Stimulated activated naive CD8-positive, alpha-beta T cell treated with anti-CD3 and anti-CD28 coated beads, Interleukin-15, Interleukin-2, amounts not matched to agents 100 ng/mL and 50 ng/mL, for 24 hours (primary cell): ENCODE results near the gene GDI1.
"Not testable (repeated sequence)": the region's sequence is repeated elsewhere in the genome, so short reads cannot be mapped to it uniquely, and the experiment has no call there.

ENCODE experiments used
- H3K27ac Mint-ChIP-seq: one replicate; pipeline ENCODE4 v1.8.0; 2021; ENCODE audit warnings: mild to moderate bottlenecking, mixed read lengths
- H3K27me3 Mint-ChIP-seq: one replicate; pipeline ENCODE4 v1.8.0; 2021; ENCODE audit warnings: mixed read lengths
- H3K36me3 Mint-ChIP-seq: one replicate; pipeline ENCODE4 v1.8.0; 2021; ENCODE audit warnings: low read depth, mixed read lengths
- H3K4me1 Mint-ChIP-seq: one replicate; pipeline ENCODE4 v1.8.0; 2021; ENCODE audit warnings: low read depth, mixed read lengths
- H3K4me3 Mint-ChIP-seq: one replicate; pipeline ENCODE4 v1.8.0; 2021; ENCODE audit warnings: mild to moderate bottlenecking, mixed read lengths
- H3K9me3 Mint-ChIP-seq: one replicate; pipeline ENCODE4 v1.8.0; 2021; ENCODE audit warnings: mixed read lengths

Gene GDI1

DNA sequence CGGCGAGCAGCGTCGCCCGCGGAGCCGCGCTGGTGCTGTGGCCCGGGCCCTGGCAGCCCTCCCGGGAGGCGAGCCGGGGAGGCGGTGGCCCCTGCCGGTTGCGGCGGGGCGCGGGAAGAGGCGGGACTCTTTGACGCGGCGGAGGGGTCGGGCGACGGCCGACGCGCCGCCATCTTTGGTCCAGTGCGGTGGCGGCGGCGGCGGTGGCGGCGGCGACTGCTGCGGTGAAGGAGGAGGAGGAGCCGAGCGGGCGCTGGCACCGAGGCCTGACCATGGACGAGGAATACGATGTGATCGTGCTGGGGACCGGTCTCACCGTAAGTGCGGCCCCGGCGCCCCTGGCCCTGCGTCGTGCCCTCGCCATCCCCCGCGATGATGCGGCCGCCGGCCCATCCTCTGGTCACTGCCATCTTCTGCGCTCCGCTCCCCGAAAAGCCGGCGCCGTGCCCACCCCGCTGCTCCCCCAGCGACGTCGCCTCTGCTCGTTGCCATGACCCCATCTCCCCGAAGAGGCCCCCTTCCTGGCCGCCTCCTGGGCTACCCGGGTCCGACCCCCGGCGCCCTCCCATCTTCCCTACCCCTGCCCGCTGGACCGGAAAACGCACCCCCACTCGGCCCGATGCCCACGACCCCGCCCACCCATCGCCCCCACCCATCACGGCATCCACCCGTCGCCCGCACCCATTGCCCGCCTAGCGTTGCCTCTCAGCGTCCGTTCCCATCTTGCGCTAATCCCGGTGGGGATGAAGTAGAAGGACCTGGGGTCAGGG lies at the start of gene GDI1:
TSS of gene GDI1 (plus strand) at position 172 of the 770 bp plus-strand sequence. CDS start at position 273, 101 bp downstream.
- Mint-ChIP-seq H3K27ac (peak within 1 kb of the TSS; percentile 85), H3K27me3 (no peaks in the 10 kb centered on the region), H3K4me1 (peaks cover 20% of the 10 kb centered on the region), H3K36me3 (peaks cover 14% of the 10 kb centered on the region), H3K4me3 (peak within 1 kb of the TSS; percentile 85), H3K9me3 (no peaks in the 10 kb centered on the region)

GRCh38 chrX:154388094-154388493 lies 48.9 kb upstream of the GDI1 start:
- H3K27me3 Mint-ChIP-seq, H3K4me1 Mint-ChIP-seq, H3K9me3 Mint-ChIP-seq, H3K27ac Mint-ChIP-seq, H3K4me3 Mint-ChIP-seq, H3K36me3 Mint-ChIP-seq: not testable (repeated sequence)

- not testable (repeated sequence) for H3K4me3 Mint-ChIP-seq, H3K27ac Mint-ChIP-seq, H3K4me1 Mint-ChIP-seq, H3K36me3 Mint-ChIP-seq, H3K9me3 Mint-ChIP-seq, H3K27me3 Mint-ChIP-seq
Observed at GRCh38 chrX:154388649-154389048, 48.3 kb upstream of the GDI1 start.

- H3K4me3 Mint-ChIP-seq, H3K27ac Mint-ChIP-seq, H3K9me3 Mint-ChIP-seq, H3K27me3 Mint-ChIP-seq, H3K36me3 Mint-ChIP-seq, H3K4me1 Mint-ChIP-seq: not testable (repeated sequence)
Observed at GRCh38 chrX:154389812-154390747, 46.9 kb upstream of the GDI1 start.

- not testable (repeated sequence) for H3K27ac Mint-ChIP-seq, H3K9me3 Mint-ChIP-seq
- H3K4me3 Mint-ChIP-seq, result peak overlapping the region; percentile 99
Observed at GRCh38 chrX:154396363-154396762, 40.6 kb upstream of the GDI1 start.

GRCh38 chrX:154396973-154397887 lies 39.7 kb upstream of the GDI1 start:
- H3K27me3 Mint-ChIP-seq, result peaks cover 3% of the 10 kb centered on the region
- H3K9me3 Mint-ChIP-seq, result no peaks in the 10 kb centered on the region
- H3K4me1 Mint-ChIP-seq, result peaks cover 27% of the 10 kb centered on the region
- H3K27ac Mint-ChIP-seq, result peak overlapping the region; percentile 100
- peak overlapping the region; percentile 99 for H3K4me3 Mint-ChIP-seq
- H3K36me3 Mint-ChIP-seq, result peaks cover 31% of the 10 kb centered on the region

More at GRCh38 chrX:154396363-154396762, 40.6 kb upstream of the GDI1 start:
- H3K4me1 Mint-ChIP-seq, result peaks cover 27% of the 10 kb centered on the region
- peaks cover 31% of the 10 kb centered on the region for H3K36me3 Mint-ChIP-seq
- H3K27me3 Mint-ChIP-seq, result not testable (repeated sequence)

DNA sequence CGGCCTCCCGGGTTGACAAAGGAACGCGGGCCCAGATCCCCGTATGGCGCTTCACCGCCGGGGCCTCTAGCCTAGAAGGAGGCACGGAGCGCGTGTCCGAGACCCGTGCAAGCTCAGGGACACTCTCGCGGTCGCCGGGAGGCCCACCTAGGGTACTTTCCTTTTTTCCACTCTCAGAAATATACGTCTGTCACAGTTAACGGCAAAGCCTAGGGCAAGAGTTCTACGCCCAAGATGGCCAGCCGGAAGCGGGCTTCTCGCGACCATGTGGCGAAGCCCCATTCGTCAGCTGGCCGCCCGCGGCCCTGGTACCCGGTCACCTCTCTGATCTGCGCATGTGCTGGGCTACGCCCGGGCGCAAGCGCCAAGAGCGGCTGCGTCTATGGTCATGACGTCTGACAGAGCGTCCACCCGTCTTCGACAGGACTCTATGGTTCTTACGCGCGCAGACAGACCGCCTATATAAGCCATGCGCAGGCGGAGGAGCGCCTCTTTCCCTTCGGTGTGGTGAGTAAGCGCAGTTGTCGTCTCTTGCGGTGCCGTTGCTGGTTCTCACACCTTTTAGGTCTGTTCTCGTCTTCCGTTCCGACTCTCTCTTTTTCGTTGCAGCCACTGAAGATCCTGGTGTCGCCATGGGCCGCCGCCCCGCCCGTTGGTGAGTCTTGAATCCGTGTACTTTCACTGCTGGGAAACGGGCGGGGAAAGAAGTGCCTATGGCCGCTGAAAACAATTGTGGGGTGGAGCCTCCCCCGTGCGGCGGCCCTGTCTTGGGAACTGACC lies 38.9 kb upstream of the GDI1 start, which contains the start of gene RPL10:
TSS of gene RPL10 (plus strand) at position 490 of the 780 bp plus-strand sequence. CDS start at position 633, 143 bp downstream.
- Mint-ChIP-seq H3K36me3 (peaks cover 31% of the 10 kb centered on the region), H3K4me1 (peaks cover 27% of the 10 kb centered on the region), H3K9me3 (no peaks in the 10 kb centered on the region), H3K27ac (peak within 1 kb of the TSS; percentile 100), H3K27me3 (peaks cover 3% of the 10 kb centered on the region), H3K4me3 (peak within 1 kb of the TSS; percentile 99)

GRCh38 chrX:154398668-154399526 lies 38.1 kb upstream of the GDI1 start:
- peak overlapping the region; percentile 99 for H3K4me3 Mint-ChIP-seq
- H3K4me1 Mint-ChIP-seq, result peaks cover 27% of the 10 kb centered on the region
- H3K9me3 Mint-ChIP-seq, result no peaks in the 10 kb centered on the region
- peaks cover 31% of the 10 kb centered on the region for H3K36me3 Mint-ChIP-seq
- H3K27me3 Mint-ChIP-seq, result peaks cover 3% of the 10 kb centered on the region
- H3K27ac Mint-ChIP-seq, result peak overlapping the region; percentile 100

DNA sequence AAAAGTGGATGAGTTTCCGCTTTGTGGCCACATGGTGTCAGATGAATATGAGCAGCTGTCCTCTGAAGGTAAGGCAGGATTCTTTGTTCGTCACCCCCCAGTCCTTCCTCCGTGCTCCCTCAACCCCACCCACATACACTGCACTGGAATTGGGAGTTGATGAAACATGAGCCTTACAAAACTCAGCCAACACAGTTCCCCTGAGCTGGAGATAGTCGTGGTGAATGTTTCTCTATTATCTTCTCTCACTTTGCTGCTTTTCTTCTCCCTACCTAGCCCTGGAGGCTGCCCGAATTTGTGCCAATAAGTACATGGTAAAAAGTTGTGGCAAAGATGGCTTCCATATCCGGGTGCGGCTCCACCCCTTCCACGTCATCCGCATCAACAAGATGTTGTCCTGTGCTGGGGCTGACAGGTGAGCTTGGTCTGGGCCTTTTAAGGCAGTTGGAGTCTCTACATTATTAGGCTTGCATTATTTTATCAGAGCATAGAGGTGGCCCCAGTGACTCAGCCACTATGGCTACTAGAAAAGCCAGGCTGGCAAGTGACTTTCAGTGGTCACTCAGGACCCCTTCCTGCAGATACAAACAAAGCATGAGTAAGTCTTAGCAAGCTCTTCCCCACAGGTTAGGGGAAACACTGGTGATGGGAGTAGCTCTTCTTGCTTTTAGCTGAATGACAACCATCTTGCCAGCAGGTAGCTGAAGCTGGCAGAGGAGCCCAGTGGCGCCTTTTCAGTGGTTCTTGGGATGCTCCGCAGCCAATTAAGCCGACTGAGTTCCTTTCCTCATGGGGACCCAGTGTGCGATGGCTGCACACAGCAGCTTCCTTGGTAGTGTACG lies 37.2 kb upstream of the GDI1 start:
- no peaks in the 10 kb centered on the region for H3K9me3 Mint-ChIP-seq
- H3K36me3 Mint-ChIP-seq, result peaks cover 31% of the 10 kb centered on the region
- peaks cover 3% of the 10 kb centered on the region for H3K27me3 Mint-ChIP-seq
- peaks cover 27% of the 10 kb centered on the region for H3K4me1 Mint-ChIP-seq
- H3K27ac Mint-ChIP-seq, result peak overlapping the region; percentile 100
- peak overlapping the region; percentile 99 for H3K4me3 Mint-ChIP-seq

DNA sequence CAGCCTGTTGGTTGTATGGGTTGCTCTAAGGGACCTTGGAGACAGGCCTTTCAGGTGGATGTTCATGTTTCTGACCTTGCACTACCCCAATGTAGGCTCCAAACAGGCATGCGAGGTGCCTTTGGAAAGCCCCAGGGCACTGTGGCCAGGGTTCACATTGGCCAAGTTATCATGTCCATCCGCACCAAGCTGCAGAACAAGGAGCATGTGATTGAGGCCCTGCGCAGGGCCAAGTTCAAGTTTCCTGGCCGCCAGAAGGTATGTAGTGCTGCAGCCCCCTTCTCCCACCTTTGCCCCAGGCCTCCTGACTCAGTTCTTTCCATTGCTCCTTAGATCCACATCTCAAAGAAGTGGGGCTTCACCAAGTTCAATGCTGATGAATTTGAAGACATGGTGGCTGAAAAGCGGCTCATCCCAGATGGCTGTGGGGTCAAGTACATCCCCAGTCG lies 36.6 kb upstream of the GDI1 start:
- H3K27ac Mint-ChIP-seq, result peak overlapping the region; percentile 100
- peak overlapping the region; percentile 99 for H3K4me3 Mint-ChIP-seq
- H3K27me3 Mint-ChIP-seq, H3K9me3 Mint-ChIP-seq: not testable (repeated sequence)
- peaks cover 31% of the 10 kb centered on the region for H3K36me3 Mint-ChIP-seq
- peaks cover 27% of the 10 kb centered on the region for H3K4me1 Mint-ChIP-seq

DNA sequence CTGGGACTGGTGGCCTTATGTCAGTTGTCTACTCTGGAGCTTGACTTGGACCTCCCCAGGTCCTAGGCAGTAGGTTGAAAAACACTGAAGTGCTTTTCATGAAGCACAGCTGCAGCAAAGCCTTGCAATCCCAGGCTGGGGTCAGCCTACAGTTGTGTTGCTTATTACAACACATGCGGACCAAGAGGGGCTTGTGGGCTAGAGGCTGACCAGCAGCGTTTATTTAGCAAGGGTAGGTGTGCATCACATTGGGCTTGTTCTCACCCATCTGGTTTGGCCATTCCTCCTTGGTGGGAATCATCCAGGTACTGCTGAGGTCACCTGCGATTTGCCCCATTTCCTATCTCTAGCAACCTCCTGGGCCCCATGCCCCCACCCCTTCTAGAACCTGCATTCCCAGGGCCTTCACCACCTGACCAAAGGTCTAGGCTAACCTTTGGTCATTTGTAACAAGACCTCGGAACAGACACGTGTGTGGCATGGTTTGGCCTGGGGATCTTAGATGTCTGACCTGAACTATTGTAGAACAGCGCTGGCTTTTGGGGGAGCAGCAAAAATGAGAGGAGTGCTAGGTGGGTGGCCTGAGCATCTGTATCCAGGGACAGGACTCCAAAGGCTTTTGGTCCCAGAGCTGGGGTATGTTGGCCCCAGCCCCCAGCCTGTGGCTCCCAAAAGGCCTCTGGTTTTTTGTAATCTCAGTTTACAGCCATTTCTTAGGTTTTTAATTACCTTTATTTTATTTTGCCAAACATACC lies 35.7 kb upstream of the GDI1 start:
- H3K4me3 Mint-ChIP-seq, result peak overlapping the region; percentile 99
- H3K27ac Mint-ChIP-seq, result peak overlapping the region; percentile 100
- H3K27me3 Mint-ChIP-seq, result peaks cover 3% of the 10 kb centered on the region
- peaks cover 27% of the 10 kb centered on the region for H3K4me1 Mint-ChIP-seq
- peaks cover 31% of the 10 kb centered on the region for H3K36me3 Mint-ChIP-seq
- no peaks in the 10 kb centered on the region for H3K9me3 Mint-ChIP-seq
